Ectodermal cell (in vitro differentiated cells): ENCODE measurements around the gene SHROOM2.
A peak's percentile ranks its signal among the peaks of the same experiment; 100 is the strongest.

Source experiments
- H3K27ac ChIP-seq: 2 replicates; pipeline ENCODE4 v1.7.0; 2013; ENCODE audit warnings: mild to moderate bottlenecking, low read depth, low read length; ENCODE audit not compliant: insufficient read depth, poor library complexity, severe bottlenecking
- H3K27me3 ChIP-seq: 2 replicates; pipeline ENCODE4 v1.7.0; 2013; ENCODE audit warnings: mild to moderate bottlenecking, low read length; ENCODE audit not compliant: insufficient read depth, control insufficient read depth, poor library complexity, severe bottlenecking
- H3K36me3 ChIP-seq: one replicate; pipeline ENCODE4 v1.7.0; 2013; ENCODE audit warnings: low read length; ENCODE audit not compliant: control insufficient read depth, insufficient read depth
- H3K4me1 ChIP-seq: one replicate; pipeline ENCODE4 v1.7.0; 2013; ENCODE audit warnings: low read length; ENCODE audit not compliant: control insufficient read depth, insufficient read depth
- H3K4me3 ChIP-seq: 2 replicates; pipeline ENCODE4 v1.7.0; 2013; ENCODE audit warnings: low read depth, low read length, control low read depth; ENCODE audit not compliant: insufficient read depth
- H3K9me3 ChIP-seq: 2 replicates; pipeline ENCODE4 v1.7.0; 2013; ENCODE audit warnings: mild to moderate bottlenecking, low read length, moderate library complexity; ENCODE audit not compliant: control insufficient read depth
- WGBS, 2 experiments: methylation state at CpG; one replicate each; pipeline ENCODE4 v1.1.7; 2013; ENCODE audit warnings: missing lambda C conversion rate in 2 of 2; 5-methylcytosine and 5-hydroxymethylcytosine counted together

SHROOM2 gene

GRCh38 chrX:9906919-9907318, 120.7 kb downstream of the SHROOM2 start:
- 78 to 81% methylated on average over 10 of the region's 10 CpGs for WGBS, 2 experiments
- no peaks in the 10 kb centered on the region for H3K4me1 ChIP-seq
- H3K27me3 ChIP-seq: no peaks in the 10 kb centered on the region
- no peaks in the 10 kb centered on the region for H3K9me3 ChIP-seq
- H3K4me3 ChIP-seq: no peak overlapping the region
- no peaks in the 10 kb centered on the region for H3K36me3 ChIP-seq
- no peak overlapping the region for H3K27ac ChIP-seq

GRCh38 chrX:9907645-9908387, 121.6 kb downstream of the SHROOM2 start:
- Histone ChIP-seq H3K27me3 (no peaks in the 10 kb centered on the region), H3K4me3 (no peak overlapping the region), H3K27ac (no peak overlapping the region), H3K9me3 (no peaks in the 10 kb centered on the region), H3K36me3 (no peaks in the 10 kb centered on the region), H3K4me1 (no peaks in the 10 kb centered on the region)
- WGBS, 2 experiments: 95 to 96% methylated on average over 6 to 8 of the region's 8 CpGs

GRCh38 chrX:9909254-9909653, 123.0 kb downstream of the SHROOM2 start:
- Histone ChIP-seq H3K4me1 (no peaks in the 10 kb centered on the region), H3K4me3 (no peak overlapping the region), H3K27ac (no peak overlapping the region), H3K27me3 (no peaks in the 10 kb centered on the region), H3K9me3 (no peaks in the 10 kb centered on the region), H3K36me3 (no peaks in the 10 kb centered on the region)
- WGBS, 2 experiments: 97 to 98% methylated on average over 5 to 6 of the region's 6 CpGs

GRCh38 chrX:9911487-9911886, 125.3 kb downstream of the SHROOM2 start:
- 90 to 93% methylated on average over 7 of the region's 7 CpGs for WGBS, 2 experiments
- no peaks in the 10 kb centered on the region for H3K9me3 ChIP-seq
- H3K4me3 ChIP-seq: no peak overlapping the region
- H3K27me3 ChIP-seq: no peaks in the 10 kb centered on the region
- H3K36me3 ChIP-seq: no peaks in the 10 kb centered on the region
- no peak overlapping the region for H3K27ac ChIP-seq
- H3K4me1 ChIP-seq: no peaks in the 10 kb centered on the region

- Histone ChIP-seq H3K27me3 (no peaks in the 10 kb centered on the region), H3K27ac (peak overlapping the region; percentile 63), H3K4me3 (no peak overlapping the region), H3K4me1 (no peaks in the 10 kb centered on the region), H3K9me3 (no peaks in the 10 kb centered on the region), H3K36me3 (no peaks in the 10 kb centered on the region)
- 48 to 53% methylated on average over 31 of the region's 31 CpGs for WGBS, 2 experiments
Measured at GRCh38 chrX:9912351-9913145, 126.3 kb downstream of the SHROOM2 start.

GRCh38 chrX:9913146-9913433, 126.9 kb downstream of the SHROOM2 start:
- Histone ChIP-seq H3K4me1 (no peaks in the 10 kb centered on the region), H3K36me3 (no peaks in the 10 kb centered on the region), H3K4me3 (no peak overlapping the region), H3K27me3 (no peaks in the 10 kb centered on the region), H3K27ac (peak overlapping the region; percentile 63), H3K9me3 (no peaks in the 10 kb centered on the region)
- WGBS, 2 experiments: 87 to 93% methylated on average over 4 of the region's 4 CpGs

GRCh38 chrX:9917861-9918260, 131.6 kb downstream of the SHROOM2 start:
- H3K36me3 ChIP-seq: no peaks in the 10 kb centered on the region
- H3K4me3 ChIP-seq: no peak overlapping the region
- no peaks in the 10 kb centered on the region for H3K27me3 ChIP-seq
- H3K27ac ChIP-seq: no peak overlapping the region
- 78 to 88% methylated on average over 5 of the region's 5 CpGs for WGBS, 2 experiments
- H3K9me3 ChIP-seq: no peaks in the 10 kb centered on the region
- no peaks in the 10 kb centered on the region for H3K4me1 ChIP-seq

- Histone ChIP-seq H3K27ac (no peak overlapping the region), H3K36me3 (no peaks in the 10 kb centered on the region), H3K9me3 (no peaks in the 10 kb centered on the region), H3K27me3 (no peaks in the 10 kb centered on the region), H3K4me1 (no peaks in the 10 kb centered on the region), H3K4me3 (no peak overlapping the region)
- 88 to 92% methylated on average over 3 of the region's 3 CpGs for WGBS, 2 experiments
Measured at GRCh38 chrX:9919632-9920172, 133.5 kb downstream of the SHROOM2 start.

- H3K9me3 ChIP-seq: no peaks in the 10 kb centered on the region
- H3K4me3 ChIP-seq: no peak overlapping the region
- H3K27me3 ChIP-seq: no peaks in the 10 kb centered on the region
- H3K36me3 ChIP-seq: no peaks in the 10 kb centered on the region
- no peak overlapping the region for H3K27ac ChIP-seq
- 91 to 98% methylated on average over 4 to 5 of the region's 5 CpGs for WGBS, 2 experiments
- H3K4me1 ChIP-seq: no peaks in the 10 kb centered on the region
Measured at GRCh38 chrX:9921407-9921806, 135.2 kb downstream of the SHROOM2 start.

- no peak overlapping the region for H3K27ac ChIP-seq
- H3K9me3 ChIP-seq: no peaks in the 10 kb centered on the region
- no peak overlapping the region for H3K4me3 ChIP-seq
- no peaks in the 10 kb centered on the region for H3K36me3 ChIP-seq
- no peaks in the 10 kb centered on the region for H3K27me3 ChIP-seq
- 88 to 89% methylated on average over 5 of the region's 5 CpGs for WGBS, 2 experiments
- peaks cover 5% of the 10 kb centered on the region for H3K4me1 ChIP-seq
Measured at GRCh38 chrX:9923357-9923756, 137.1 kb downstream of the SHROOM2 start.
